Measurements from ENCODE around the gene SLC25A34. TPM values are rescaled to one million over a fixed set of nuclear protein-coding genes. Genes with fewer than 3 reads are reported as not detected.

Gene SLC25A34
- total and polyA plus RNA-seq, 2 of the 13 experiments (the other 11 are each of a cell fraction or from before 2014, with no cell fraction given): 0.13 to 0.18 TPM

DNA sequence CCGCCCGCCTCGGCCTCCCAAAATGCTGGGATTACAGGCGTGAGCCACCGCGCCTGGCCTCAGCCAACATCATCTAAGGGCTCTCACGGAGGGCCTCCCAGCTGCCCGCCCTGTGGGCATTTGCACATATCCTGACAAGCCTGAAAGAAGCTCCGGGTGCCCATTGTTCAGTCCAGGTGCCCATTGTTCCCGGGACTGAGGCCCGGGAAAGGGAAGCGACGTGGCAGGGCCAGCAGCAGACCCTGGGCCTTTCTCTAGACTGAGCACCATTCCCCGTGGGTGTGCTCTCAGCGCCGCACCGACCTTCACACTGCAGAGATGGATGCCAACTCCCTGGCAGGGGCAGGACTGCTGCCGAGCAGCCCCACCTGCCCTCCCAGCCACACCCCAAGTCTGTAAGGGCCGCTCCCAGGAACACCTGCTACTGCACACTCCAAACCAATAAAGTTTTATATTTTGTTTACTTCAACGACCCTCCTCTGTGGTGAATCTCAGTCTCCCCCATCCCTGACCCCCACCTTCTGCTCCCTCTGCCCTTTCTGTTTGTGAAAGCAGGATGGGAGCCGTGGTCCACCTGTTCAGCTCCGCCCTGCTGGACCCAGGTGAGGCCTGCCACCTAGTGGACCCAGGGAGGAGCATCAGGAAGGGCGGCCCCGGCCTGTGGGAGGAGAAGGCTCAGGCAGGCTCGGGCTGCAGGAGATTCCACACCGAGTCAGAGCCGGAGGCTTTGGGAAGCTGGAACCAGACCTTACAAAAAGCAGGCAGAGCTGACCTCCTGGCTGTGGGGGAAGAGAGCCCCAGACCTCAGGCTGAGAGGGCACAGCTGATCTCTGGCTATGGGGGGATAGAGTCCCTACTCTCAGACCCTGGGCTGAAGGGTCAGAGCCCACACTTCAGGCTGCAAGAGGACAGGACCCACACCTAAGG, 5.1 kb downstream of the SLC25A34 start (continued):
- TF ChIP-seq, protein P1, sequence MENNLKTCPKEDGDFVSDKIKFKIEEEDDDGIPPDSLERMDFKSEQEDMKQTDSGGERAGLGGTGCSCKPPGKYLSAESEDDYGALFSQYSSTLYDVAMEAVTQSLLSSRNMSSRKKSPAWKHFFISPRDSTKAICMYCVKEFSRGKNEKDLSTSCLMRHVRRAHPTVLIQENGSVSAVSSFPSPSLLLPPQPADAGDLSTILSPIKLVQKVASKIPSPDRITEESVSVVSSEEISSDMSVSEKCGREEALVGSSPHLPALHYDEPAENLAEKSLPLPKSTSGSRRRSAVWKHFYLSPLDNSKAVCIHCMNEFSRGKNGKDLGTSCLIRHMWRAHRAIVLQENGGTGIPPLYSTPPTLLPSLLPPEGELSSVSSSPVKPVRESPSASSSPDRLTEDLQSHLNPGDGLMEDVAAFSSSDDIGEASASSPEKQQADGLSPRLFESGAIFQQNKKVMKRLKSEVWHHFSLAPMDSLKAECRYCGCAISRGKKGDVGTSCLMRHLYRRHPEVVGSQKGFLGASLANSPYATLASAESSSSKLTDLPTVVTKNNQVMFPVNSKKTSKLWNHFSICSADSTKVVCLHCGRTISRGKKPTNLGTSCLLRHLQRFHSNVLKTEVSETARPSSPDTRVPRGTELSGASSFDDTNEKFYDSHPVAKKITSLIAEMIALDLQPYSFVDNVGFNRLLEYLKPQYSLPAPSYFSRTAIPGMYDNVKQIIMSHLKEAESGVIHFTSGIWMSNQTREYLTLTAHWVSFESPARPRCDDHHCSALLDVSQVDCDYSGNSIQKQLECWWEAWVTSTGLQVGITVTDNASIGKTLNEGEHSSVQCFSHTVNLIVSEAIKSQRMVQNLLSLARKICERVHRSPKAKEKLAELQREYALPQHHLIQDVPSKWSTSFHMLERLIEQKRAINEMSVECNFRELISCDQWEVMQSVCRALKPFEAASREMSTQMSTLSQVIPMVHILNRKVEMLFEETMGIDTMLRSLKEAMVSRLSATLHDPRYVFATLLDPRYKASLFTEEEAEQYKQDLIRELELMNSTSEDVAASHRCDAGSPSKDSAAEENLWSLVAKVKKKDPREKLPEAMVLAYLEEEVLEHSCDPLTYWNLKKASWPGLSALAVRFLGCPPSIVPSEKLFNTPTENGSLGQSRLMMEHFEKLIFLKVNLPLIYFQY (CRISPR knock-in tag; IDR thresholded peaks at IDR 0.05; ENCODE audit: borderline replicate concordance): 0 out of 2 replicates have a peak, but pooled peaks have one; percentile 35
- TF ChIP-seq KDM1A (CRISPR knock-in tag; IDR thresholded peaks at IDR 0.05) (peak; percentile 54; the same call in 1 of the 2 replicates), ZNF225 (CRISPR knock-in tag; IDR thresholded peaks at IDR 0.05) (no peak), ZNF703 (CRISPR knock-in tag; IDR thresholded peaks at IDR 0.05; ENCODE audit: borderline replicate concordance) (no peak), ZC3H13 (CRISPR knock-in tag; IDR thresholded peaks at IDR 0.05) (no peak), ASH2L (IDR thresholded peaks at IDR 0.05; ENCODE audit: insufficient read length, low read depth, low read length) (no peak), ELF3 (CRISPR knock-in tag; IDR thresholded peaks at IDR 0.05) (peak; percentile 70), ZNF501 (CRISPR knock-in tag; IDR thresholded peaks at IDR 0.05) (peak; percentile 27; the same call in 1 of the 2 replicates), MYC (CRISPR knock-in tag; IDR thresholded peaks at IDR 0.05; ENCODE audit: borderline replicate concordance) (peak; percentile 58; the same call in 1 of the 2 replicates), PHF21A (CRISPR knock-in tag; IDR thresholded peaks at IDR 0.05) (0 out of 2 replicates have a peak, but pooled peaks have one; percentile 19), HOXA5 (CRISPR knock-in tag; IDR thresholded peaks at IDR 0.05) (no peak), FOXK1 (CRISPR knock-in tag; IDR thresholded peaks at IDR 0.05; ENCODE audit: borderline replicate concordance, low read depth) (peak; percentile 43; the same call in 1 of the 2 replicates), ZNF746 (CRISPR knock-in tag; IDR thresholded peaks at IDR 0.05) (no peak), GZF1 (CRISPR knock-in tag; IDR thresholded peaks at IDR 0.05) (no peak; the same call in 1 of the 2 replicates)
- TF ChIP-seq, protein P2, sequence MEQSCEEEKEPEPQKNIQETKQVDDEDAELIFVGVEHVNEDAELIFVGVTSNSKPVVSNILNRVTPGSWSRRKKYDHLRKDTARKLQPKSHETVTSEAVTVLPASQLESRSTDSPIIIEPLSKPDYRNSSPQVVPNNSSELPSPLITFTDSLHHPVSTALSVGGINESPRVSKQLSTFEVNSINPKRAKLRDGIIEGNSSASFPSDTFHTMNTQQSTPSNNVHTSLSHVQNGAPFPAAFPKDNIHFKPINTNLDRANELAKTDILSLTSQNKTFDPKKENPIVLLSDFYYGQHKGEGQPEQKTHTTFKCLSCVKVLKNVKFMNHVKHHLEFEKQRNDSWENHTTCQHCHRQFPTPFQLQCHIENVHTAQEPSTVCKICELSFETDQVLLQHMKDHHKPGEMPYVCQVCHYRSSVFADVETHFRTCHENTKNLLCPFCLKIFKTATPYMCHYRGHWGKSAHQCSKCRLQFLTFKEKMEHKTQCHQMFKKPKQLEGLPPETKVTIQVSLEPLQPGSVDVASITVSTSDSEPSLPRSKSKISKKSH (CRISPR knock-in tag; IDR thresholded peaks at IDR 0.05; ENCODE audit: borderline replicate concordance): 0 out of 2 replicates have a peak, but pooled peaks have one; percentile 24
- TF ChIP-seq, protein P3, sequence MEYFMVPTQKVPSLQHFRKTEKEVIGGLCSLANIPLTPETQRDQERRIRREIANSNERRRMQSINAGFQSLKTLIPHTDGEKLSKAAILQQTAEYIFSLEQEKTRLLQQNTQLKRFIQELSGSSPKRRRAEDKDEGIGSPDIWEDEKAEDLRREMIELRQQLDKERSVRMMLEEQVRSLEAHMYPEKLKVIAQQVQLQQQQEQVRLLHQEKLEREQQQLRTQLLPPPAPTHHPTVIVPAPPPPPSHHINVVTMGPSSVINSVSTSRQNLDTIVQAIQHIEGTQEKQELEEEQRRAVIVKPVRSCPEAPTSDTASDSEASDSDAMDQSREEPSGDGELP (IDR thresholded peaks at IDR 0.05; ENCODE audit: borderline replicate concordance, low read depth): no peak; the same call in 1 of the 2 replicates
- TF ChIP-seq, protein P4, sequence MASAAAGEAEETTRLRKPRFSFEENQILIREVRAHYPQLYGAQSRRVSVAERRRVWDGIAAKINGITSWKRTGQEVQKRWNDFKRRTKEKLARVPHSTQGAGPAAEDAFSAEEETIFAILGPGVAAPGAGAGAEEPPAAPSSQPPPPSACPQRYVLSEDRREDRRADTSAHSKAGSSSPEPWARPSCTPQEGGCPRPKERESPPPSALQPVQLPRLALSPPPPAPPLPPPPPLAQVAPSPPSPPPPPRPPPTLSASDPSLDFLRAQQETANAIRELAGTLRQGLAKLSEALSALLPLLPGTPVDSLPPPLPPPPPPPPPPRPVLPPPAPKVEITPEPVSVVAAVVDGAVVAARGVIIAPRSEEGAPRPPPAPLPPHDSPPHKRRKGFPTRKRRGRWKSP (CRISPR knock-in tag; IDR thresholded peaks at IDR 0.05): no peak
- TF ChIP-seq, protein P5, sequence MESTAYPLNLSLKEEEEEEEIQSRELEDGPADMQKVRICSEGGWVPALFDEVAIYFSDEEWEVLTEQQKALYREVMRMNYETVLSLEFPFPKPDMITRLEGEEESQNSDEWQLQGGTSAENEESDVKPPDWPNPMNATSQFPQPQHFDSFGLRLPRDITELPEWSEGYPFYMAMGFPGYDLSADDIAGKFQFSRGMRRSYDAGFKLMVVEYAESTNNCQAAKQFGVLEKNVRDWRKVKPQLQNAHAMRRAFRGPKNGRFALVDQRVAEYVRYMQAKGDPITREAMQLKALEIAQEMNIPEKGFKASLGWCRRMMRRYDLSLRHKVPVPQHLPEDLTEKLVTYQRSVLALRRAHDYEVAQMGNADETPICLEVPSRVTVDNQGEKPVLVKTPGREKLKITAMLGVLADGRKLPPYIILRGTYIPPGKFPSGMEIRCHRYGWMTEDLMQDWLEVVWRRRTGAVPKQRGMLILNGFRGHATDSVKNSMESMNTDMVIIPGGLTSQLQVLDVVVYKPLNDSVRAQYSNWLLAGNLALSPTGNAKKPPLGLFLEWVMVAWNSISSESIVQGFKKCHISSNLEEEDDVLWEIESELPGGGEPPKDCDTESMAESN (CRISPR knock-in tag; conservative IDR thresholded peaks at IDR 0.05): peak; percentile 66; the same call in 1 of the 2 replicates
